Smooth muscle cell (in vitro differentiated cells): ENCODE data around the gene APPL2. TPM values are rescaled to one million over a fixed set of nuclear protein-coding genes. Genes with fewer than 3 reads are reported as not detected.
"Not testable (repeated sequence)": the region's sequence is repeated elsewhere in the genome, so short reads cannot be mapped to it uniquely, and the experiment has no call there.

Experiments
- DNase-seq: peaks from one replicate; lab custom pipeline; 2025; ENCODE audit not compliant: unreplicated experiment; lab: John Stamatoyannopoulos, UW
- H2AFZ ChIP-seq: fragments of 200-600 bp; sonication (generic); 2 replicates; pipeline ENCODE4 v1.6.0; 2016; ENCODE audit warnings: antibody characterized with exemption, low read depth, mild to moderate bottlenecking
- H3F3A ChIP-seq: fragments of 200-600 bp; sonication (generic); 2 replicates; pipeline ENCODE4 v1.6.0; 2017; ENCODE audit warnings: antibody characterized with exemption, low read depth
- H3K27ac ChIP-seq: fragments of 200-600 bp; sonication (generic); 2 replicates; pipeline ENCODE4 v1.5.1; 2016; ENCODE audit warnings: low read depth, mild to moderate bottlenecking
- H3K27me3 ChIP-seq: fragments of 200-600 bp; sonication (generic); 2 replicates; pipeline ENCODE4 v1.6.1; 2016; ENCODE audit warnings: low read depth, mild to moderate bottlenecking
- H3K36me3 ChIP-seq: fragments of 200-600 bp; sonication (generic); 2 replicates; pipeline ENCODE4 v1.5.1; 2016; ENCODE audit warnings: low read depth
- H3K4me1 ChIP-seq: fragments of 200-600 bp; sonication (generic); 2 replicates; pipeline ENCODE4 v1.5.1; 2016; ENCODE audit warnings: low read depth
- H3K4me2 ChIP-seq: fragments of 200-600 bp; sonication (generic); 2 replicates; pipeline ENCODE4 v1.6.0; 2016; ENCODE audit warnings: mild to moderate bottlenecking
- H3K4me3 ChIP-seq: fragments of 200-600 bp; sonication (generic); 2 replicates; pipeline ENCODE4 v1.5.1; 2016; ENCODE audit warnings: mild to moderate bottlenecking
- H3K79me2 ChIP-seq: fragments of 200-600 bp; sonication (generic); 2 replicates; pipeline ENCODE4 v1.6.0; 2016; ENCODE audit warnings: low read depth, mild to moderate bottlenecking
- H3K9ac ChIP-seq: fragments of 200-600 bp; sonication (generic); 2 replicates; pipeline ENCODE4 v1.6.0; 2016; ENCODE audit warnings: low read depth
- H3K9me3 ChIP-seq: fragments of 200-600 bp; sonication (generic); replicated peaks from 2 replicates; pipeline ENCODE4 v1.5.1; 2016; ENCODE audit warnings: low read depth
- H4K20me1 ChIP-seq: fragments of 200-600 bp; sonication (generic); 2 replicates; pipeline ENCODE4 v1.6.0; 2016; ENCODE audit warnings: low read depth
- WGBS: methylation state at CpG from one replicate; pipeline ENCODE4 v1.1.7; 2016; ENCODE audit warnings: low lambda C conversion rate; 5-methylcytosine and 5-hydroxymethylcytosine counted together
- polyA plus RNA-seq: library from polyadenylated mRNA; unstranded; fragments of >200 nt; fragmentation: Nextera tagmentation; extraction: Ambion mirVana; gene quantifications from 2 replicates; pipeline ENCODE4 v1.2.1, GENCODE V29; 2016
- total RNA-seq: library from RNA; depleted of rRNA; stranded (reverse); fragments of >200 nt; gene quantifications from 2 replicates; pipeline ENCODE4 v1.2.3, GENCODE V29; 2014
- TF ChIP-seq, protein P1 (sequence below): fragments of 200-600 bp; sonication (generic); IDR thresholded peaks from 2 replicates; pipeline ENCODE4 v1.5.1; 2017; ENCODE audit warnings: borderline replicate concordance, mild to moderate bottlenecking, antibody characterized with exemption; ENCODE audit not compliant: insufficient read depth, poor library complexity, severe bottlenecking

APPL2 gene
- total and polyA plus RNA-seq, 2 experiments from 2014 or later, result 19.8 to 22.4 TPM

DNA sequence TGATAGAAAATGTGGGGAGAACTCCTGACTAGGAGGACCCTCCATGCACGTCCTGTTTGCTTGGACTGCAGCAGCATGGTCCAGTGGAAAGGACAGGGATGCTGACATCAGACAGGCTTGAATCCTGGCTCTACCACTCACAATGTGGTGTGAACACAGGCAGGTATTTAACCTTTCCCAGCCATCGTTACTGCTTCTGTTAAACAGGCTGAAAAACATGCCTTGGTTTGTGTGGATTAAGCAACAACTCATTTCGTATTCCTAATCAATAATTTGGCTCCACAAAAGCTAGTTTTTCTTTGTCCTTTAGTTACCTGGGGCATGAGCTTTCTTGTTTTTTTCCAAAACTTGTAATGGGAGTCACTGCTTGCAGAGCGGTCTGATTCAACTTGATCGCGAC is 41.0 kb downstream of the APPL2 start:
- Histone ChIP-seq H3K4me1 (no peaks in the 10 kb centered on the region), H3K4me3 (no peak overlapping the region), H3K27ac (no peak overlapping the region), H2AFZ (no peak overlapping the region), H3K36me3 (peaks cover 1% of the 10 kb centered on the region), H3K9me3 (no peaks in the 10 kb centered on the region), H3F3A (no peaks in the 10 kb centered on the region), H3K79me2 (no peaks in the 10 kb centered on the region), H3K9ac (no peak overlapping the region), H3K27me3 (no peaks in the 10 kb centered on the region), H4K20me1 (no peaks in the 10 kb centered on the region), H3K4me2 (no peak overlapping the region)
- TF ChIP-seq, protein P1, sequence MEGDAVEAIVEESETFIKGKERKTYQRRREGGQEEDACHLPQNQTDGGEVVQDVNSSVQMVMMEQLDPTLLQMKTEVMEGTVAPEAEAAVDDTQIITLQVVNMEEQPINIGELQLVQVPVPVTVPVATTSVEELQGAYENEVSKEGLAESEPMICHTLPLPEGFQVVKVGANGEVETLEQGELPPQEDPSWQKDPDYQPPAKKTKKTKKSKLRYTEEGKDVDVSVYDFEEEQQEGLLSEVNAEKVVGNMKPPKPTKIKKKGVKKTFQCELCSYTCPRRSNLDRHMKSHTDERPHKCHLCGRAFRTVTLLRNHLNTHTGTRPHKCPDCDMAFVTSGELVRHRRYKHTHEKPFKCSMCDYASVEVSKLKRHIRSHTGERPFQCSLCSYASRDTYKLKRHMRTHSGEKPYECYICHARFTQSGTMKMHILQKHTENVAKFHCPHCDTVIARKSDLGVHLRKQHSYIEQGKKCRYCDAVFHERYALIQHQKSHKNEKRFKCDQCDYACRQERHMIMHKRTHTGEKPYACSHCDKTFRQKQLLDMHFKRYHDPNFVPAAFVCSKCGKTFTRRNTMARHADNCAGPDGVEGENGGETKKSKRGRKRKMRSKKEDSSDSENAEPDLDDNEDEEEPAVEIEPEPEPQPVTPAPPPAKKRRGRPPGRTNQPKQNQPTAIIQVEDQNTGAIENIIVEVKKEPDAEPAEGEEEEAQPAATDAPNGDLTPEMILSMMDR, result no peak
- 97% methylated on average over 6 of the region's 6 CpGs for WGBS
- no peak for DNase-seq

GRCh38 chr12:105192624-105193225 is 43.2 kb downstream of the APPL2 start:
- WGBS, result 98% methylated on average over 1 of the region's 1 CpG
- no peaks in the 10 kb centered on the region for H3K4me1 ChIP-seq
- H3K9ac ChIP-seq, result no peak overlapping the region
- no peaks in the 10 kb centered on the region for H4K20me1 ChIP-seq
- no peak overlapping the region for H2AFZ ChIP-seq
- H3K27ac ChIP-seq, result no peak overlapping the region
- no peaks in the 10 kb centered on the region for H3K27me3 ChIP-seq
- no peak overlapping the region for H3K4me2 ChIP-seq
- TF ChIP-seq, protein P1, result no peak
- peaks cover 8% of the 10 kb centered on the region for H3F3A ChIP-seq
- no peaks in the 10 kb centered on the region for H3K79me2 ChIP-seq
- no peaks in the 10 kb centered on the region for H3K9me3 ChIP-seq
- no peak overlapping the region for H3K4me3 ChIP-seq
- DNase-seq, result no peak
- peaks cover 19% of the 10 kb centered on the region for H3K36me3 ChIP-seq

DNA sequence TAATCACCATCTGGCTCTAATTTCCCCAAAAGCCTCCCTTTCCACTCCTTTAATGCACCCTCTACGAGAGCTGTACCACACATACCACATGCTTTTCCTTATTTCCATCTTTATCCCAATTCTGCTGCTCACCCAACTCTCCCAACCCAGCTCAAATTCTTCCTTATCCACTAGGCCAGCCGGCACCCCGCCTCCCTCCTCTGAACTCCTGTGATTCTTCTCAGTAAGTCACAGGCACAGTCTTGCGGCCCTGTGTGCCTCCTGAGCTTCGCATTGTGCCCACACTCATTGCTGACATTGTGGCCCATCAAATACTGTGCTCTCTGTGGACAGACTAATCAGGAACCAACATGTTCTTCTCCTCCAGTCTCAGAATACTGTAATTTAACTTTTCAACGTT is 45.4 kb downstream of the APPL2 start:
- Histone ChIP-seq H3K79me2 (no peaks in the 10 kb centered on the region), H3K9ac (no peak overlapping the region), H3K9me3 (no peaks in the 10 kb centered on the region), H3F3A (peaks cover 21% of the 10 kb centered on the region), H3K4me1 (no peaks in the 10 kb centered on the region), H3K36me3 (peaks cover 24% of the 10 kb centered on the region), H3K27ac (peak overlapping the region; percentile 9), H3K4me2 (no peak overlapping the region), H4K20me1 (no peaks in the 10 kb centered on the region), H3K4me3 (no peak overlapping the region), H3K27me3 (no peaks in the 10 kb centered on the region), H2AFZ (no peak overlapping the region)
- WGBS, result 87% methylated on average over 6 of the region's 6 CpGs
- DNase-seq, result no peak
- TF ChIP-seq, protein P1, result no peak

DNA sequence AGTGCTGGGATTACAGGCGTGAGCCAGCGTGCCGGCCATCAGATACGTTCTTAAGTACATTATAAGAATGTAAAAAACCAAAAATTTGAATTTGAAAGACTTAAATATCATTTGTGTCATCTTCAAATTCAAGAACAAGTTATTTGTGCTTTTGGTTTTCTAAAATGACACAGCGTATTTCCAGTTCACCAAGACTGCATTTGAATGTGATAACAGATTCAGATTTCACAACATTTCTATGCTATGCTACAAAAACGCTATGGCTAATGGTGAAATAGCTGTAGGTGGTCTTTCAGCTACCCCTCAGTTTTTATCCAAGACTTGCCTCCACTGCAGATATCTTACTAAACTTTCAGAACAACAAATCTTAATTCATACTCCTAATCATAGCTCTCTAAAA is 46.7 kb downstream of the APPL2 start:
- no peak for DNase-seq
- Histone ChIP-seq H3K27ac (no peak overlapping the region), H3K27me3 (no peaks in the 10 kb centered on the region), H3K4me3 (no peak overlapping the region), H2AFZ (no peak overlapping the region), H3F3A (peaks cover 21% of the 10 kb centered on the region), H3K9ac (no peak overlapping the region), H3K9me3 (no peaks in the 10 kb centered on the region), H3K79me2 (no peaks in the 10 kb centered on the region), H3K4me2 (no peak overlapping the region), H3K36me3 (peaks cover 24% of the 10 kb centered on the region), H4K20me1 (no peaks in the 10 kb centered on the region), H3K4me1 (no peaks in the 10 kb centered on the region)
- WGBS, result 81% methylated on average over 6 of the region's 6 CpGs
- TF ChIP-seq, protein P1, result no peak

- H3K4me3 ChIP-seq, H3K9ac ChIP-seq, H3K79me2 ChIP-seq, H3K4me1 ChIP-seq, DNase-seq, H3K27me3 ChIP-seq, H3K4me2 ChIP-seq, H2AFZ ChIP-seq, H3K9me3 ChIP-seq, H4K20me1 ChIP-seq: not testable (repeated sequence)
- peaks cover 19% of the 10 kb centered on the region for H3F3A ChIP-seq
- WGBS, result 85% methylated on average over 5 of the region's 5 CpGs
- H3K36me3 ChIP-seq, result peaks cover 14% of the 10 kb centered on the region
- H3K27ac ChIP-seq, result peak overlapping the region; percentile 28
These were observed 52.0 kb downstream of the APPL2 start for GRCh38 chr12:105183976-105184375.
